ENCODE results near the gene TMEM174. TPM values are rescaled to one million over a fixed set of nuclear protein-coding genes. Genes with fewer than 3 reads are reported as not detected.

Gene TMEM174
- total RNA-seq, 1 donor from 2014 or later = not detected

- no peak overlapping the region for H3K4me3 ChIP-seq
These were observed 20.6 kb downstream of the TMEM174 start for GRCh38 chr5:73193592-73193991.

DNA sequence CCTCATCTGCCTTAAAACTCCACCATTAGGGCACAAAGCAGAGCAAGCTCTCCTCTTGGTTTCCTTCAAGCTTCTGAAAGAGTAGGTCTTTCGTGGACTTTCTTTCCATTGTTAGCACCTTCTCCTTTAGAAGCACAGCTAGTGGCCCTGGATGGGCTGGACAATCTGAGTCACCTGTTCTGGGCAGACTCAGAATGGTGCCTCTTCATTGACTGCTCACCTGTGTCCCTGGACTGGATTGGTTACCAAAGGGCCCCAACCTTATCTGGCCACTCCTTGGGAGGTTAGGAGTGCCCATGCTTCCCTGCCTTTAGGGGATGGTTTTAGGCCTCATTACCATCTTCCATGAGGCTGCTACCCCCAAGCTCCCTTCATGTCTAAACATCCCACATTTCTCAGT is 23.2 kb downstream of the TMEM174 start:
- TF ChIP-seq, protein P1, sequence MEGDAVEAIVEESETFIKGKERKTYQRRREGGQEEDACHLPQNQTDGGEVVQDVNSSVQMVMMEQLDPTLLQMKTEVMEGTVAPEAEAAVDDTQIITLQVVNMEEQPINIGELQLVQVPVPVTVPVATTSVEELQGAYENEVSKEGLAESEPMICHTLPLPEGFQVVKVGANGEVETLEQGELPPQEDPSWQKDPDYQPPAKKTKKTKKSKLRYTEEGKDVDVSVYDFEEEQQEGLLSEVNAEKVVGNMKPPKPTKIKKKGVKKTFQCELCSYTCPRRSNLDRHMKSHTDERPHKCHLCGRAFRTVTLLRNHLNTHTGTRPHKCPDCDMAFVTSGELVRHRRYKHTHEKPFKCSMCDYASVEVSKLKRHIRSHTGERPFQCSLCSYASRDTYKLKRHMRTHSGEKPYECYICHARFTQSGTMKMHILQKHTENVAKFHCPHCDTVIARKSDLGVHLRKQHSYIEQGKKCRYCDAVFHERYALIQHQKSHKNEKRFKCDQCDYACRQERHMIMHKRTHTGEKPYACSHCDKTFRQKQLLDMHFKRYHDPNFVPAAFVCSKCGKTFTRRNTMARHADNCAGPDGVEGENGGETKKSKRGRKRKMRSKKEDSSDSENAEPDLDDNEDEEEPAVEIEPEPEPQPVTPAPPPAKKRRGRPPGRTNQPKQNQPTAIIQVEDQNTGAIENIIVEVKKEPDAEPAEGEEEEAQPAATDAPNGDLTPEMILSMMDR (IDR thresholded peaks at IDR 0.05) = no peak
- TF ChIP-seq POLR2A (IDR thresholded peaks at IDR 0.05) (no peak), POLR2AphosphoS5 (IDR thresholded peaks at IDR 0.05; ENCODE audit: insufficient read depth in 1 of 2, low read depth in 1 of 2) (no peak)
- Histone ChIP-seq H3K27ac (no peak overlapping the region), H3K4me1 (no peaks in the 10 kb centered on the region), H3K9me3 (no peaks in the 10 kb centered on the region), H3K27me3 (no peaks in the 10 kb centered on the region), H3K4me3 (no peak overlapping the region), H3K36me3 (no peaks in the 10 kb centered on the region)
- intact Hi-C loops (cut with DNase I) = no loop called here
- no peak for DNase-seq (ENCODE audit: extremely low spot score in 2 of 2)

More at GRCh38 chr5:73193592-73193991, 20.6 kb downstream of the TMEM174 start:
- Histone ChIP-seq H3K27me3 (no peaks in the 10 kb centered on the region), H3K36me3 (no peaks in the 10 kb centered on the region), H3K27ac (no peak overlapping the region), H3K9me3 (no peaks in the 10 kb centered on the region), H3K4me1 (no peaks in the 10 kb centered on the region)
- intact Hi-C loops (cut with DNase I) = no loop called here
- TF ChIP-seq POLR2AphosphoS5 (IDR thresholded peaks at IDR 0.05; ENCODE audit: insufficient read depth in 1 of 2, low read depth in 1 of 2) = no peak
- no peak for TF ChIP-seq POLR2A (IDR thresholded peaks at IDR 0.05)
- TF ChIP-seq, protein P1 (IDR thresholded peaks at IDR 0.05) = no peak
- DNase-seq (ENCODE audit: extremely low spot score in 2 of 2) = no peak

DNA sequence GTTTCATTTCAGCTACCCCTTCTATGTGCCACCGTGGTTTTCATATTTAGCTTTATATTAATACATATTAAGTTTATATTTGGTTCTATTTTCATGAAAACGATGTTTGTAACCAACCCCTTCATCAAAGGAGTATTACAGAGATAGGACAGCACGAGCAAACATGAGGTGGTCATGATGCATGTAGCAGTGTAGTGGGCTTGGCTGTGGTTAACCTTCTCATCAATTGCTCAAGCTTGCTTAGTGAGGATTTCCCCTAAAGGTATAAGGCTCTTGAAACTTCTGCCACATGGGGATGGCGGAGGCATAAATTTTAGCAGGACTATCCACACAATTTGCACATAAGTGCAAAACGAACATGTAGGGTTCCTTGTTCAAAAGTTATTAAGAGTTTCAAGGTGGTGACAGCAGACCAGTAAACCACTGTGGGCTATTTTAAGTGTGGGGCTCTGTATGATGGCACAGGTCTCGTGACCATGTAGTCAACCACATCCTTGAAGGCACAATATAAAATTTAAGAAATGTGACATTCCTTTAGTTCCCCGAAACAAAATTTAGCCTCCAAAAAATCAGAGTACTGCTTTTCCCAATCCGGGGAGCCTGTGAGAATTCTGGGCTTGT is 24.8 kb downstream of the TMEM174 start:
- H3K4me1 ChIP-seq = peaks cover 6% of the 10 kb centered on the region
- H3K4me3 ChIP-seq = no peak overlapping the region
- H3K36me3 ChIP-seq = no peaks in the 10 kb centered on the region
- H3K27ac ChIP-seq = no peak overlapping the region
- DNase-seq (ENCODE audit: extremely low spot score in 2 of 2) = no peak
- intact Hi-C loops (cut with DNase I) = no loop called here
- TF ChIP-seq, protein P1 (IDR thresholded peaks at IDR 0.05) = no peak
- no peak for TF ChIP-seq POLR2AphosphoS5 (IDR thresholded peaks at IDR 0.05; ENCODE audit: insufficient read depth in 1 of 2, low read depth in 1 of 2)
- TF ChIP-seq POLR2A (IDR thresholded peaks at IDR 0.05) = no peak
- no peaks in the 10 kb centered on the region for H3K27me3 ChIP-seq
- no peaks in the 10 kb centered on the region for H3K9me3 ChIP-seq

DNA sequence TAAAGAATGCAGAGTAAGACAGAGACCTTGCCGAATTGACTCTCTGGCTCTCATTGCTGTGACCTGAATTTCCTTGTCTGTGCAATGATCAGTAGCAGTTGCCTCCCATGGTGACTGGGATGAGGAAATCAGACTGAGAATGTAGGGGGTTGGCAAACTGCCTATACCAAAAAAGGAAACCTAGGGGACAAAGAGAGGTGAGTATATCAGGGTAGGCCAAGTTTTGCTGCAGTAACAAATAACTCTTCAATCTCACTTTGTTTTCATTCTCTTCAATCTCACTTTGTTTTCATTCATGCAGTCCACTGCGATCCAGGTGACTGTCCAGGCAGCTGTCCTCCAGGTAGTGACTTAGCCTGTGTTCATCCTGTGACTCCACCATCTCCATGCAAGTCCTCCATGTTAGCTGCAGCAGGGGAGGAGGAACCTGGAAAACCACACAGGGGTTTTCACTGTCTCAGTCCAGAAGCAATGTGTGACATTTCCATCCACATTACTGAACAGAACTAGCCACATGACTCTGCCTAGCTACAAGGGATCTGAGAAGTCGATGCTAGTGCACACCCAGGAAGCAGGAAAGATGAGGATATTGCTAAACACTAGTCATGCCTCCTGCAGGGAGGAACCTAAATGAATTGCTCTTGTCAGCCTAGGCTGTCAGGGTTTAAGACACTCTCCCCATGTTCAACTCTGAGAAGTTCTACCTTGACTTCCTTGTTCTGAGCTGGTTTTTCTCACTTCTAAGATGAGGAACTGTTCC is 26.0 kb downstream of the TMEM174 start:
- no peak overlapping the region for H3K27ac ChIP-seq
- no peaks in the 10 kb centered on the region for H3K36me3 ChIP-seq
- DNase-seq (ENCODE audit: extremely low spot score in 2 of 2) = no peak
- no peaks in the 10 kb centered on the region for H3K9me3 ChIP-seq
- TF ChIP-seq, protein P1 (IDR thresholded peaks at IDR 0.05) = no peak
- TF ChIP-seq POLR2A (IDR thresholded peaks at IDR 0.05) = no peak
- no peak for TF ChIP-seq POLR2AphosphoS5 (IDR thresholded peaks at IDR 0.05; ENCODE audit: insufficient read depth in 1 of 2, low read depth in 1 of 2)
- intact Hi-C loops (cut with DNase I) = no loop called here
- H3K4me1 ChIP-seq = peaks cover 6% of the 10 kb centered on the region
- H3K27me3 ChIP-seq = no peaks in the 10 kb centered on the region
- H3K4me3 ChIP-seq = no peak overlapping the region

- no peaks in the 10 kb centered on the region for H3K27me3 ChIP-seq
- no peak overlapping the region for H3K27ac ChIP-seq
- TF ChIP-seq POLR2AphosphoS5 (IDR thresholded peaks at IDR 0.05; ENCODE audit: insufficient read depth in 1 of 2, low read depth in 1 of 2) (no peak), POLR2A (IDR thresholded peaks at IDR 0.05) (no peak)
- TF ChIP-seq, protein P1 (IDR thresholded peaks at IDR 0.05) = no peak
- no peak for DNase-seq (ENCODE audit: extremely low spot score in 2 of 2)
- no peaks in the 10 kb centered on the region for H3K9me3 ChIP-seq
- intact Hi-C loops (cut with DNase I) = no loop called here
- no peak overlapping the region for H3K4me3 ChIP-seq
- no peaks in the 10 kb centered on the region for H3K36me3 ChIP-seq
- H3K4me1 ChIP-seq = peaks cover 6% of the 10 kb centered on the region
These were observed 26.7 kb downstream of the TMEM174 start for GRCh38 chr5:73199671-73200070.

All from vagina (tissue), 2 donors.